ENCODE data around the gene PIGU.

Gene PIGU

GRCh38 chr20:34541264-34541901, 135.5 kb downstream of the PIGU start:
- TF ChIP-seq, protein P1, sequence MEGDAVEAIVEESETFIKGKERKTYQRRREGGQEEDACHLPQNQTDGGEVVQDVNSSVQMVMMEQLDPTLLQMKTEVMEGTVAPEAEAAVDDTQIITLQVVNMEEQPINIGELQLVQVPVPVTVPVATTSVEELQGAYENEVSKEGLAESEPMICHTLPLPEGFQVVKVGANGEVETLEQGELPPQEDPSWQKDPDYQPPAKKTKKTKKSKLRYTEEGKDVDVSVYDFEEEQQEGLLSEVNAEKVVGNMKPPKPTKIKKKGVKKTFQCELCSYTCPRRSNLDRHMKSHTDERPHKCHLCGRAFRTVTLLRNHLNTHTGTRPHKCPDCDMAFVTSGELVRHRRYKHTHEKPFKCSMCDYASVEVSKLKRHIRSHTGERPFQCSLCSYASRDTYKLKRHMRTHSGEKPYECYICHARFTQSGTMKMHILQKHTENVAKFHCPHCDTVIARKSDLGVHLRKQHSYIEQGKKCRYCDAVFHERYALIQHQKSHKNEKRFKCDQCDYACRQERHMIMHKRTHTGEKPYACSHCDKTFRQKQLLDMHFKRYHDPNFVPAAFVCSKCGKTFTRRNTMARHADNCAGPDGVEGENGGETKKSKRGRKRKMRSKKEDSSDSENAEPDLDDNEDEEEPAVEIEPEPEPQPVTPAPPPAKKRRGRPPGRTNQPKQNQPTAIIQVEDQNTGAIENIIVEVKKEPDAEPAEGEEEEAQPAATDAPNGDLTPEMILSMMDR (IDR thresholded peaks at IDR 0.05; ENCODE audit: low read depth, low read length): no peak
- H3K4me3 ChIP-seq (ENCODE audit: low read depth, low read length): no peak overlapping the region
- no peak overlapping the region for H3K27ac ChIP-seq
- peaks cover 41% of the 10 kb centered on the region for H3K36me3 ChIP-seq
- no peaks in the 10 kb centered on the region for H3K9me3 ChIP-seq (ENCODE audit: severe bottlenecking)
- no peak for DNase-seq
- no peaks in the 10 kb centered on the region for H3K27me3 ChIP-seq (ENCODE audit: insufficient read depth, low read depth, severe bottlenecking)

GRCh38 chr20:34540596-34541263, 136.2 kb downstream of the PIGU start:
- TF ChIP-seq, protein P1 (IDR thresholded peaks at IDR 0.05; ENCODE audit: low read depth, low read length): no peak
- H3K27ac ChIP-seq: no peak overlapping the region
- no peaks in the 10 kb centered on the region for H3K27me3 ChIP-seq (ENCODE audit: insufficient read depth, low read depth, severe bottlenecking)
- no peaks in the 10 kb centered on the region for H3K9me3 ChIP-seq (ENCODE audit: severe bottlenecking)
- no peak overlapping the region for H3K4me3 ChIP-seq (ENCODE audit: low read depth, low read length)
- no peak for DNase-seq
- H3K36me3 ChIP-seq: peaks cover 48% of the 10 kb centered on the region

DNA sequence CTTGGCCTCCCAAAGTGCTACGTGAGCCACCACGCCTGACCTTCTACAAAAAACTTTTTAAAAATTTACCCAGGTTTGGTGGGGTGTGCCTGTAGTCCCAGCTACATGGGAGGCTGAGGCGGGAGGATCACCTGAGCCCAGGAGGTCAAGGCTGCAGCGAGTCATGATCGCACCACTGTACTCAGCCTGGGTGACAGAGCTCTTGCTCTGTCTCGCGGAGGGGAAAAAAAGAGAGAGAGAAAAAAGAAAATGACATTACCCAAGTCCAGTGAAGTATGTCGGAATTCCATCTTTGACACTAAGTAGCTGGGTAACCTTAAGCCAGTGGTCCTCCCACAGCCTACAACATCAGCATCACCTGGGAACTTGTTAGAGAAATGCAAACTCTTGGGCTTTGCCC, 137.1 kb downstream of the PIGU start:
- Histone ChIP-seq H3K9me3 (ENCODE audit: severe bottlenecking) (no peaks in the 10 kb centered on the region), H3K27ac (no peak overlapping the region), H3K27me3 (ENCODE audit: insufficient read depth, low read depth, severe bottlenecking) (no peaks in the 10 kb centered on the region), H3K4me3 (ENCODE audit: low read depth, low read length) (no peak overlapping the region), H3K36me3 (peaks cover 57% of the 10 kb centered on the region)
- no peak for DNase-seq
- TF ChIP-seq, protein P1 (IDR thresholded peaks at IDR 0.05; ENCODE audit: low read depth, low read length): no peak

DNA sequence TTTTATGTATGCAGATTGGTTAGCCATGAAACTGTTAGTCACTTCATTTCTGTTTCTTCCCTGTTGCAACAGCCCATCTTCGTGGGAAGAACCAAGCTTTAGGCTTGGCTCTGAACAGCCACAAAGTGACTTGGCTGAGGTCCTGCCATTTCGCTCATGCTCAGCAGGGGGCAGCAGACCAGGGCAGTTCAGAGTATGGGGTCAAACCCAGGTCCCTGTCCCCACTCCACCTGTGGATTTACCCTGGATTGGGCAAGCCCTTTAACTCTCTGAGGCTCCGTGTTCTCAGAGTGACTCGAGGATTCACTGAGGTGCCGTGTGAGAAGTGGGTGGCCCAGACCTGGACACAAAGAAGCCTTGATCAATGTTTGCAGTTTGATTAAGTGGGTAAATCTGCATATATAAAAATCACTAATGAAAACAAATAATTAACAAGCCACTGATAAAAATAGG, 138.2 kb downstream of the PIGU start:
- DNase-seq: peak; percentile 84
- Histone ChIP-seq H3K4me3 (ENCODE audit: low read depth, low read length) (no peak overlapping the region), H3K27ac (no peak overlapping the region), H3K36me3 (peaks cover 66% of the 10 kb centered on the region), H3K27me3 (ENCODE audit: insufficient read depth, low read depth, severe bottlenecking) (no peaks in the 10 kb centered on the region), H3K9me3 (ENCODE audit: severe bottlenecking) (no peaks in the 10 kb centered on the region)
- TF ChIP-seq, protein P1 (IDR thresholded peaks at IDR 0.05; ENCODE audit: low read depth, low read length): peak; percentile 94

DNA sequence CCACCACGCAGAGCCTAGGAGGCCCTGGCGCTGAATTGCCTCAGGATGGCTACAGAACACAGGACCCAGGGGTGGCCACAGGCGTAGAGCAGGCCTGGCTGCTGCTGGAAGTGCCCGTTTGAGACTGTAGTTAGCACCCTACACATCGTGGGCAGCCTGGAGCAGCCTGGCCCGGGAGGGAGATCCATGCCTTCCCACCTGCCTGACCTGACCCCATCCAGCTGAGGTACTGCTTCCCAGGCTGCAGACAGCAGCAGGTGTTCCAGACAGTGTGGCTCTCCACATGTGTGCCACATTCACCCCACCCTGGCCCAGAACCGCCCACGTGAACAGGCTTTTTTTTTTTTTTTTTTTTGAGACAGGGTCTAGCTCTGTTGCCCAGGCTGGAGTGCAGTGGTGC, 139.2 kb downstream of the PIGU start:
- H3K27me3 ChIP-seq (ENCODE audit: insufficient read depth, low read depth, severe bottlenecking): no peaks in the 10 kb centered on the region
- peaks cover 70% of the 10 kb centered on the region for H3K36me3 ChIP-seq
- TF ChIP-seq, protein P1 (IDR thresholded peaks at IDR 0.05; ENCODE audit: low read depth, low read length): no peak
- no peaks in the 10 kb centered on the region for H3K9me3 ChIP-seq (ENCODE audit: severe bottlenecking)
- no peak for DNase-seq
- no peak overlapping the region for H3K27ac ChIP-seq
- no peak overlapping the region for H3K4me3 ChIP-seq (ENCODE audit: low read depth, low read length)
